HEK293 (cell line): ENCODE data around the gene TUNAR.

Experiments
- CTCF ChIP-seq: fragments of 450-650 bp; formaldehyde crosslinking; IDR thresholded peaks from 2 replicates; pipeline ENCODE4 v1.5.1; 2016; ENCODE audit warnings: missing biosample characterization, missing genetic modification characterization
- HOXA7 ChIP-seq: sonication (generic); formaldehyde crosslinking; IDR thresholded peaks from 2 replicates; pipeline ENCODE4 v1.8.1; 2022; ENCODE audit warnings: missing genetic modification reagents, borderline replicate concordance
- KLF10 ChIP-seq: fragments of 450-650 bp; IDR thresholded peaks from 2 replicates; pipeline ENCODE4 v1.5.1; 2018; ENCODE audit warnings: missing biosample characterization, mild to moderate bottlenecking, missing genetic modification characterization
- ZBTB48 ChIP-seq: fragments of 450-650 bp; formaldehyde crosslinking; IDR thresholded peaks from 2 replicates; pipeline ENCODE4 v1.5.1; 2016; ENCODE audit warnings: missing biosample characterization, missing genetic modification characterization
- ZNF121 ChIP-seq: fragments of 450-650 bp; formaldehyde crosslinking; IDR thresholded peaks from 2 replicates; pipeline ENCODE4 v1.5.1; 2016; ENCODE audit warnings: missing biosample characterization, missing genetic modification characterization
- ZNF311 ChIP-seq: fragments of 450-650 bp; formaldehyde crosslinking; IDR thresholded peaks from 2 replicates; pipeline ENCODE4 v1.5.1; 2017; ENCODE audit warnings: missing biosample characterization, missing genetic modification characterization, borderline replicate concordance
- ZNF558 ChIP-seq: fragments of 450-650 bp; formaldehyde crosslinking; IDR thresholded peaks from 2 replicates; pipeline ENCODE4 v1.5.1; 2016; ENCODE audit warnings: missing biosample characterization, missing genetic modification characterization
- ZNF776 ChIP-seq: fragments of 450-650 bp; formaldehyde crosslinking; IDR thresholded peaks from 2 replicates; pipeline ENCODE4 v1.5.0; 2017; ENCODE audit warnings: missing biosample characterization, missing genetic modification characterization, borderline replicate concordance
- ZNF837 ChIP-seq: fragments of 450-650 bp; formaldehyde crosslinking; IDR thresholded peaks from 2 replicates; pipeline ENCODE4 v1.5.1; 2016; ENCODE audit warnings: missing biosample characterization, missing genetic modification characterization
- TF ChIP-seq, protein P1 (sequence below): fragments of 450-650 bp; formaldehyde crosslinking; IDR thresholded peaks from 2 replicates; pipeline ENCODE4 v1.5.1; 2016; ENCODE audit warnings: missing biosample characterization, missing genetic modification characterization, borderline replicate concordance

- TF ChIP-seq, protein P1, sequence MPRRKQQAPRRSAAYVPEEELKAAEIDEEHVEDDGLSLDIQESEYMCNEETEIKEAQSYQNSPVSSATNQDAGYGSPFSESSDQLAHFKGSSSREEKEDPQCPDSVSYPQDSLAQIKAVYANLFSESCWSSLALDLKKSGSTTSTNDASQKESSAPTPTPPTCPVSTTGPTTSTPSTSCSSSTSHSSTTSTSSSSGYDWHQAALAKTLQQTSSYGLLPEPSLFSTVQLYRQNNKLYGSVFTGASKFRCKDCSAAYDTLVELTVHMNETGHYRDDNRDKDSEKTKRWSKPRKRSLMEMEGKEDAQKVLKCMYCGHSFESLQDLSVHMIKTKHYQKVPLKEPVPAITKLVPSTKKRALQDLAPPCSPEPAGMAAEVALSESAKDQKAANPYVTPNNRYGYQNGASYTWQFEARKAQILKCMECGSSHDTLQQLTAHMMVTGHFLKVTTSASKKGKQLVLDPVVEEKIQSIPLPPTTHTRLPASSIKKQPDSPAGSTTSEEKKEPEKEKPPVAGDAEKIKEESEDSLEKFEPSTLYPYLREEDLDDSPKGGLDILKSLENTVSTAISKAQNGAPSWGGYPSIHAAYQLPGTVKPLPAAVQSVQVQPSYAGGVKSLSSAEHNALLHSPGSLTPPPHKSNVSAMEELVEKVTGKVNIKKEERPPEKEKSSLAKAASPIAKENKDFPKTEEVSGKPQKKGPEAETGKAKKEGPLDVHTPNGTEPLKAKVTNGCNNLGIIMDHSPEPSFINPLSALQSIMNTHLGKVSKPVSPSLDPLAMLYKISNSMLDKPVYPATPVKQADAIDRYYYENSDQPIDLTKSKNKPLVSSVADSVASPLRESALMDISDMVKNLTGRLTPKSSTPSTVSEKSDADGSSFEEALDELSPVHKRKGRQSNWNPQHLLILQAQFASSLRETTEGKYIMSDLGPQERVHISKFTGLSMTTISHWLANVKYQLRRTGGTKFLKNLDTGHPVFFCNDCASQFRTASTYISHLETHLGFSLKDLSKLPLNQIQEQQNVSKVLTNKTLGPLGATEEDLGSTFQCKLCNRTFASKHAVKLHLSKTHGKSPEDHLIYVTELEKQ (tag by site-specific recombination), result no peak
- TF ChIP-seq CTCF (tag by site-specific recombination) (no peak), ZNF837 (tag by site-specific recombination) (no peak), KLF10 (tag by site-specific recombination) (no peak), ZNF776 (tag by site-specific recombination) (no peak), ZBTB48 (tag by site-specific recombination) (no peak), ZNF558 (tag by site-specific recombination) (no peak), ZNF311 (tag by site-specific recombination) (no peak), HOXA7 (CRISPR knock-in tag) (no peak), ZNF121 (tag by site-specific recombination) (no peak)
Observed at GRCh38 chr14:95870772-95871171, 5.9 kb upstream of the TUNAR start.
